Liver (tissue), 4 donors: ENCODE measurements around the gene CTSG. TPM values are rescaled to one million over a fixed set of nuclear protein-coding genes. Genes with fewer than 3 reads are reported as not detected.

Source experiments
- polyA plus RNA-seq, 2 donors: library from polyadenylated mRNA; stranded (reverse) in 1 of 2; unstranded in 1 of 2; fragments of 200-250 nt in 1 of 2; fragments of >200 nt in 1 of 2; fragmentation: Nextera tagmentation in 1 of 2; extraction: Ambion mirVana in 1 of 2; gene quantifications; one replicate each; pipeline versions ENCODE4 v1.2.1 to v1.2.3, GENCODE V29; 2013 to 2015
- total RNA-seq, 2 donors: library from RNA; depleted of rRNA; stranded (reverse); fragments of >200 nt; gene quantifications; one replicate each; pipeline ENCODE4 v1.2.3, GENCODE V29; 2014
- donor health status: healthy.
- donor health status: healthy.
- donor health status: healthy.

CTSG gene
- total and polyA plus RNA-seq, 4 donors = 0.24 to 32.5 (median 1.9) TPM; not detected in 1

Other genes with a start within 250 kb of the CTSG start
- 1 to 10 TPM; 2.2 to 7.2 TPM for gene ADCY4, start 241.2 kb downstream of the CTSG start, total RNA-seq
- gene ADCY4, start 241.2 kb downstream of the CTSG start, polyA plus RNA-seq = 1 to 10 TPM; 2.2 to 5.8 TPM
- 1 to 10 TPM; 2.7 to 2.9 TPM for gene RIPK3, start 236.3 kb downstream of the CTSG start, total RNA-seq
- gene RIPK3, start 236.3 kb downstream of the CTSG start, polyA plus RNA-seq = 1 to 10 TPM; 1.0 to 1.2 TPM
- 1 to 10 TPM; 1.4 to 3.6 TPM for gene NFATC4, start 208.1 kb downstream of the CTSG start, total RNA-seq
- gene NFATC4, start 208.1 kb downstream of the CTSG start, polyA plus RNA-seq = 1 to 10 TPM; 1.0 to 2.2 TPM
- gene NYNRIN, start 177.2 kb downstream of the CTSG start, total RNA-seq = 10 to 100 TPM in 1 of 2 donors, 1 to 10 TPM in 1; 2.5 to 11.0 TPM
- gene NYNRIN, start 177.2 kb downstream of the CTSG start, polyA plus RNA-seq = under 1 TPM; 0.89 to 0.99 TPM
- gene CBLN3, start 146.6 kb downstream of the CTSG start, total RNA-seq = under 1 TPM; 0.59 to 0.79 TPM
- gene CBLN3, start 146.6 kb downstream of the CTSG start, polyA plus RNA-seq = under 1 TPM; 0.07 to 0.33 TPM
- gene KHNYN, start 146.3 kb downstream of the CTSG start, total RNA-seq = 10 to 100 TPM; 38.2 to 40.3 TPM
- 10 to 100 TPM in 1 of 2 donors, 1 to 10 TPM in 1; 3.0 to 11.1 TPM for gene KHNYN, start 146.3 kb downstream of the CTSG start, polyA plus RNA-seq
- gene SDR39U1, start 133.5 kb downstream of the CTSG start, total RNA-seq = 10 to 100 TPM; 10.8 to 17.0 TPM
- 10 to 100 TPM; 34.9 to 50.4 TPM for gene SDR39U1, start 133.5 kb downstream of the CTSG start, polyA plus RNA-seq
- gene CMA1, start 68.0 kb downstream of the CTSG start, total RNA-seq = not detected
- gene CMA1, start 68.0 kb downstream of the CTSG start, polyA plus RNA-seq = under 1 TPM in 1 of 2 donors, not detected in 1; 0.81 TPM
- gene GZMH, start 33.4 kb upstream of the CTSG start, total RNA-seq = under 1 TPM; 0.28 to 0.75 TPM
- gene GZMH, start 33.4 kb upstream of the CTSG start, polyA plus RNA-seq = 1 to 10 TPM in 1 of 2 donors, under 1 TPM in 1; 0.35 to 1.6 TPM
- under 1 TPM; 0.17 to 0.79 TPM for gene GZMB, start 57.9 kb upstream of the CTSG start, total RNA-seq
- 1 to 10 TPM in 1 of 2 donors, under 1 TPM in 1; 0.46 to 1.9 TPM for gene GZMB, start 57.9 kb upstream of the CTSG start, polyA plus RNA-seq